ENCODE data around the gene PRSS38. TPM values are rescaled to one million over a fixed set of nuclear protein-coding genes. Genes with fewer than 3 reads are reported as not detected.

PRSS38 gene
- total and polyA plus RNA-seq, 10 of the 15 experiments (the other 5 are each of a cell fraction or from before 2014, with no cell fraction given) = not detected

DNA sequence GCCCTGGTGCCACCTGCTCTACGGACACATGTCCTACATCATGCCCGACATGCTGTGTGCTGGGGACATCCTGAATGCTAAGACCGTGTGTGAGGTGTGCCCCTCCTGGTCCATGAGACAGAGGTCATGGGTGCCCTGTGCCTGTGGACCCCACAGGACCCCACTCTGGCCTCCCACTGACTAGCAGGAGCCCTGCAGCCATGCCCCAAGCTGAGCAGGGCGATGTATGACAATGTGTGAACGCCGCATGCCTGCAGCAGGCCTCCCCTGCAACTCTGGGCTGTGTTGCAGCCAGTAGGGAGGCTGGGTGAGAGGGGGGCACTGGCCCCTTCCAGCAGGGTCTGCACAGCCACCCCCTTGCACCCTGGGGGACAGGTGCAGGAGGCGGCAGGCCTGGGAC lies 30.0 kb downstream of the PRSS38 start:
- ChIA-PET CTCF (interaction anchor here (1.8 kb wide), 1 partner anchor 108 kb away, joined by 3 read pairs; no protein-coding TSS in a partner anchor), POLR2A (no interaction called here), RAD21 (ENCODE audit: unreplicated experiment) (no interaction called here), SMC1A (ENCODE audit: uncharacterized antibody, unreplicated experiment) (no interaction called here)
- Histone ChIP-seq H3K9ac (ENCODE audit: control insufficient read depth, insufficient read depth, low read length) (no peak overlapping the region), H3K36me3 (ENCODE audit: control insufficient read depth in 2 of 2, insufficient read depth in 2 of 2, low read length in 1 of 2) (no peaks in the 10 kb centered on the region), H4K20me1 (ENCODE audit: control insufficient read depth, insufficient read depth) (no peaks in the 10 kb centered on the region), H2AFZ (ENCODE audit: control insufficient read depth, low read depth, low read length) (no peak overlapping the region), H3K9me3 (replicated peaks; ENCODE audit: control insufficient read depth, insufficient read depth, low read length) (no peaks in the 10 kb centered on the region; the same call in 2 of the 3 replicates), H3K4me1 (ENCODE audit: control insufficient read depth, insufficient read depth, low read length) (no peaks in the 10 kb centered on the region), H3K27ac (ENCODE audit: control insufficient read depth, insufficient read depth) (no peak overlapping the region), H3K4me3 (no peak overlapping the region), H3K4me2 (ENCODE audit: control insufficient read depth, insufficient read depth) (no peak overlapping the region), H3K27me3 (replicated peaks in 1 of 2; ENCODE audit: control insufficient read depth in 2 of 2, insufficient read depth in 2 of 2, low read length in 1 of 2) (no peaks in the 10 kb centered on the region), H3K79me2 (ENCODE audit: control insufficient read depth, insufficient read depth, low read length) (no peaks in the 10 kb centered on the region)
- DNase-seq (ENCODE audit: low read depth, low spot score) (no peak), FAIRE-seq (no peak), ATAC-seq (no peak)
- intact Hi-C loops (cut with micrococcal nuclease; ENCODE audit: unreplicated experiment) = loop anchor here (10.0 kb wide), 1 partner anchor 59 kb away; no protein-coding TSS in a partner anchor
- WGBS (ENCODE audit: insufficient coverage, insufficient replicate concordance, low lambda C conversion rate, missing lambda C conversion rate) = 67% methylated on average over 7 of the region's 7 CpGs
- no peak for TF ChIP-seq JUNB (IDR thresholded peaks at IDR 0.05)
- TF ChIP-seq, protein P1, sequence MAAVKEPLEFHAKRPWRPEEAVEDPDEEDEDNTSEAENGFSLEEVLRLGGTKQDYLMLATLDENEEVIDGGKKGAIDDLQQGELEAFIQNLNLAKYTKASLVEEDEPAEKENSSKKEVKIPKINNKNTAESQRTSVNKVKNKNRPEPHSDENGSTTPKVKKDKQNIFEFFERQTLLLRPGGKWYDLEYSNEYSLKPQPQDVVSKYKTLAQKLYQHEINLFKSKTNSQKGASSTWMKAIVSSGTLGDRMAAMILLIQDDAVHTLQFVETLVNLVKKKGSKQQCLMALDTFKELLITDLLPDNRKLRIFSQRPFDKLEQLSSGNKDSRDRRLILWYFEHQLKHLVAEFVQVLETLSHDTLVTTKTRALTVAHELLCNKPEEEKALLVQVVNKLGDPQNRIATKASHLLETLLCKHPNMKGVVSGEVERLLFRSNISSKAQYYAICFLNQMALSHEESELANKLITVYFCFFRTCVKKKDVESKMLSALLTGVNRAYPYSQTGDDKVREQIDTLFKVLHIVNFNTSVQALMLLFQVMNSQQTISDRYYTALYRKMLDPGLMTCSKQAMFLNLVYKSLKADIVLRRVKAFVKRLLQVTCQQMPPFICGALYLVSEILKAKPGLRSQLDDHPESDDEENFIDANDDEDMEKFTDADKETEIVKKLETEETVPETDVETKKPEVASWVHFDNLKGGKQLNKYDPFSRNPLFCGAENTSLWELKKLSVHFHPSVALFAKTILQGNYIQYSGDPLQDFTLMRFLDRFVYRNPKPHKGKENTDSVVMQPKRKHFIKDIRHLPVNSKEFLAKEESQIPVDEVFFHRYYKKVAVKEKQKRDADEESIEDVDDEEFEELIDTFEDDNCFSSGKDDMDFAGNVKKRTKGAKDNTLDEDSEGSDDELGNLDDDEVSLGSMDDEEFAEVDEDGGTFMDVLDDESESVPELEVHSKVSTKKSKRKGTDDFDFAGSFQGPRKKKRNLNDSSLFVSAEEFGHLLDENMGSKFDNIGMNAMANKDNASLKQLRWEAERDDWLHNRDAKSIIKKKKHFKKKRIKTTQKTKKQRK (IDR thresholded peaks at IDR 0.05; ENCODE audit: low read depth, low read length) = no peak
- TF ChIP-seq CHD2 (IDR thresholded peaks at IDR 0.05; ENCODE audit: borderline replicate concordance, low read depth, low read length) = no peak
- TF ChIP-seq, protein P2, sequence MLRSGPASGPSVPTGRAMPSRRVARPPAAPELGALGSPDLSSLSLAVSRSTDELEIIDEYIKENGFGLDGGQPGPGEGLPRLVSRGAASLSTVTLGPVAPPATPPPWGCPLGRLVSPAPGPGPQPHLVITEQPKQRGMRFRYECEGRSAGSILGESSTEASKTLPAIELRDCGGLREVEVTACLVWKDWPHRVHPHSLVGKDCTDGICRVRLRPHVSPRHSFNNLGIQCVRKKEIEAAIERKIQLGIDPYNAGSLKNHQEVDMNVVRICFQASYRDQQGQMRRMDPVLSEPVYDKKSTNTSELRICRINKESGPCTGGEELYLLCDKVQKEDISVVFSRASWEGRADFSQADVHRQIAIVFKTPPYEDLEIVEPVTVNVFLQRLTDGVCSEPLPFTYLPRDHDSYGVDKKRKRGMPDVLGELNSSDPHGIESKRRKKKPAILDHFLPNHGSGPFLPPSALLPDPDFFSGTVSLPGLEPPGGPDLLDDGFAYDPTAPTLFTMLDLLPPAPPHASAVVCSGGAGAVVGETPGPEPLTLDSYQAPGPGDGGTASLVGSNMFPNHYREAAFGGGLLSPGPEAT (IDR thresholded peaks at IDR 0.05; ENCODE audit: low read depth) = no peak
- BruUV-seq (replicated peaks) = no TSS peak
- in situ Hi-C loops (cut with MboI) = no loop called here

Measured in GM12878 (cell line).